NCI-H2107 treated with DMSO at 0.1 percent for 48 hours (cell line): ENCODE results near the gene TLR9.
"Not testable (repeated sequence)": the region's sequence is repeated elsewhere in the genome, so short reads cannot be mapped to it uniquely, and the experiment has no call there.

ENCODE experiments used
- DNase-seq: peaks from one replicate; lab custom pipeline; 2025; ENCODE audit not compliant: unreplicated experiment; lab: John Stamatoyannopoulos, UW

TLR9 gene, protein sequence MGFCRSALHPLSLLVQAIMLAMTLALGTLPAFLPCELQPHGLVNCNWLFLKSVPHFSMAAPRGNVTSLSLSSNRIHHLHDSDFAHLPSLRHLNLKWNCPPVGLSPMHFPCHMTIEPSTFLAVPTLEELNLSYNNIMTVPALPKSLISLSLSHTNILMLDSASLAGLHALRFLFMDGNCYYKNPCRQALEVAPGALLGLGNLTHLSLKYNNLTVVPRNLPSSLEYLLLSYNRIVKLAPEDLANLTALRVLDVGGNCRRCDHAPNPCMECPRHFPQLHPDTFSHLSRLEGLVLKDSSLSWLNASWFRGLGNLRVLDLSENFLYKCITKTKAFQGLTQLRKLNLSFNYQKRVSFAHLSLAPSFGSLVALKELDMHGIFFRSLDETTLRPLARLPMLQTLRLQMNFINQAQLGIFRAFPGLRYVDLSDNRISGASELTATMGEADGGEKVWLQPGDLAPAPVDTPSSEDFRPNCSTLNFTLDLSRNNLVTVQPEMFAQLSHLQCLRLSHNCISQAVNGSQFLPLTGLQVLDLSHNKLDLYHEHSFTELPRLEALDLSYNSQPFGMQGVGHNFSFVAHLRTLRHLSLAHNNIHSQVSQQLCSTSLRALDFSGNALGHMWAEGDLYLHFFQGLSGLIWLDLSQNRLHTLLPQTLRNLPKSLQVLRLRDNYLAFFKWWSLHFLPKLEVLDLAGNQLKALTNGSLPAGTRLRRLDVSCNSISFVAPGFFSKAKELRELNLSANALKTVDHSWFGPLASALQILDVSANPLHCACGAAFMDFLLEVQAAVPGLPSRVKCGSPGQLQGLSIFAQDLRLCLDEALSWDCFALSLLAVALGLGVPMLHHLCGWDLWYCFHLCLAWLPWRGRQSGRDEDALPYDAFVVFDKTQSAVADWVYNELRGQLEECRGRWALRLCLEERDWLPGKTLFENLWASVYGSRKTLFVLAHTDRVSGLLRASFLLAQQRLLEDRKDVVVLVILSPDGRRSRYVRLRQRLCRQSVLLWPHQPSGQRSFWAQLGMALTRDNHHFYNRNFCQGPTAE

DNA sequence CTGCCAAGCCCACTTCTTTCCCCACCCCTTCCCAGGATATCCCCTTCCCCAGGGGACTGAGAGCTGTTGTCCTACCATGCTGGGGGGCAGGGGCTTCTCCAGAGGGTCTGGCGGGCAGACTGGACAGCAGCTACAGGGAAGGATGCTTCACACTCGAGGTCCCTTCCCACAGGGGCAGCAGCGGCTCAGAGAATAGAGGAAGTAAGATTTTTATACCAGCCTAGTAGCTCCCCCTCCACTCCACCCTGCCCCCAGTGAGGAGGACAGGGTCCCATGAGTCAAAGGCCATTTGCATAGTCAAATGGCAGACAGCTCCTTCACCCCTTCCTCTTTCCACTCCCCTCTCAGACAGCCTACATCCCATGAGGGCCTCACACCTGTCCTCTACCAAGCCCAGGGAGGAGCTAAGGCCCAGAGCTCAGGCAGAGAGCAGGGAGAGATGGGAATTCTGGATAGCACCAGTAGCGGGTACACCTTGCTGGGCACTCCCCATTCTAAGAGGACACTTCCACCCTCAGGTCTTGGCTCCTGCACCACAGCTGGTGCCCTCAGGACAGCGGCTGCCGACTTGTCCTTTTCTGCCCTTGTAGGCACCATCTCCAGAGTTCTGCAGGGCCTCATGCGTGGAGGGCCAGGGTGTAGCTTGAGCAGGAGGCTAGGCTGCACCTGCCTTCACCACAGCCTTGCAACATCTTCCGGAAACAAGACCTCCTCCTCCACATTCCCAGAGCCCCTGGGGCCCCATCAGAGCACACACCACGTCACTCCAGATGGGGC lies at the start of gene TLR9:
TLR9 (minus strand) TSS at position 194 of the 777 bp plus-strand sequence; CDS start at position 78, 116 bp downstream.
- peak; percentile 75 for DNase-seq

DNA sequence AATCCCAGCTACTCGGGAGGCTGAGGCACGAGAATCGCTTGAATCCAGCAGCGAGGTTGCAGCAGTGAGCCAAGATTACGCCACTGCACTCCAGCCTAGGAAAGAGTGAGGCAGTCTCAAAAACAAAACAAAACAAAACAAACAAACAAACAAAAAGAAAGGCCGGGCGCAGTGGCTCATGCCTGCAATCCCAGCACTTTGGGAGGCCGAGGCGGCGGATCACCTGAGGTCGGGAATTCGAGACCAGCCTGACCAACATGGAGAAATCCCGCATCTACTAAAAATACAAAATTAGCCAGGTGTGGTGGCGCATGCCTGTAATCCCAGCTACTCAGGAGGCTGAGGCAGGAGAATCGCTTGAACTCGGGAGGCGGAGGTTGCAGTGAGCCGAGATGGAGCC lies 49.3 kb upstream of the TLR9 start:
- DNase-seq: not testable (repeated sequence)

DNA sequence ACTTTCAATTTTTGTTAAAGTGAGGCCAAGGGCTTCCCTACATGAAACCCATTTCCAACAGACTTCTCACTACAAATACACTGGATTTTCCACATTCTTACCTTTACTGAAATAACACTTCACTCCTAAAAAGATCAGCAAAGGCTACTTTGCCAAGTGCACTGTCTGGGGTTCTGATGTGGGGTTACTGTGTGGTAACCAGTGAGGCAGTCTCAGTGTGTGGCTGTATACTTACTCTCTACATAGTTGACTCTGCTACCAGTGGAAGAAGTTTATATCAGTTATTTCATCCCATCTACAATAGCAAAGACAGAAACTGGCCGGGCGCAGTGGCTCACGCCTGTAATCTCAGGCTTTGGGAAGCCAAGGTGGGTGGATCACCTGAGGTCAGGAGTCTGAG lies 47.4 kb upstream of the TLR9 start:
- DNase-seq: no peak

GRCh38 chr3:52272172-52272571 lies 46.7 kb upstream of the TLR9 start:
- not testable (repeated sequence) for DNase-seq

GRCh38 chr3:52270252-52270754 lies 44.9 kb upstream of the TLR9 start:
- DNase-seq: no peak

DNA sequence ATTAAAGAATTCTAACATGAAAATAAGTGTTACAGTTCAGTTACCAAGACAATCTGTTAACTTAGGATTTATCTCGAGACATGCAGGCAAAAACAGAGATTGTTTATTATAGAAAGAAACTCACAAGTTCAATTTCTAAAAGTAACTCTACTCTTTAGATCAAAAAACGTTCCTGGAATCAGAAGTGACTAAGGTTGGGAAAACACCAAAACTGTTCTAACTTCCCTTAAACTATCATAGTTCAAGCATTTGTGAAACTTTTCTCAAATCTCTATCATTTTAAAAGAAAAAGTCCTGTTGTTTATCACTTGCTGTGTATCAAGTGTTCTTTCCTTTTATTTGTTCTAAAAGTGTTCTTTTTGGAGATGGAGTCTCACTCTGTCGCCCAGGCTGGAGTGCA lies 44.3 kb upstream of the TLR9 start:
- no peak for DNase-seq

DNA sequence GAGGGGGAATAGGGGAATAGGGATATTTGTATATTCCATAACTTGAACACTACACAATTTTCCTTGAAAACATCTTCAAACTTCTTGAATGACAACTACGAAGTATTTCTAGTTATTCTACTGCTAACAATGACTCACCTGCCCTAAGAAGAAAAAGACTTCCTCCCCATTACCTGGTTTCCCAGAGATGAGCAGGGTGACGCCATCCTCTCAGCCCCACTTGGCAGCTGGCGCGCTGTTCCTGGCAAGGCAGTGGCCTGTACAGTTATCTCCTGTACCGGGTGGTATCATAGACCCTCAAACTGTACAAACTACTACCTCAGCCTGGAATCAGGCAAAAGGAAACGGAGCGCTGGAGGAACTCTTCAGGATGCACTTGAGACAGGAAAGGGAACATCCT lies 42.6 kb upstream of the TLR9 start:
- no peak for DNase-seq

GRCh38 chr3:52265387-52265786 lies 39.9 kb upstream of the TLR9 start:
- DNase-seq: no peak

DNA sequence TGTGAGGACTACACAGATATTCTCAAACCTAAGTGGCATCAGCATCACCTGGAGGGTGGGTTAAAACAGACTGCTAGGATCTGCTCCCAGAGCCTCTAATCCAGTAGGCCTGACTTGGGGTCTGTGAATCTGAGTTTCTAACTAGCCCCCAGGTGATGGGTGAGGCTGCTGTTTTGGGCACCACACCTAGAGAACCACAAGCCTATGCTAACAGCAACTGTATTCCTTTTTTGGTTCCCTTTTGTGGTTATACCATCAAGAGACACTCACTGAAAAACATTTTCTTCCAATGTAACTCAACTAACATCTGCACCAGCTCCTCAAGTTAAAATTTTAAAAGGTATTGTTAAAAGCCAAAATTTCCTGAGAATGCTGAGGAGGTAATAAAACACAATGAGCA lies 37.0 kb upstream of the TLR9 start:
- no peak for DNase-seq

DNA sequence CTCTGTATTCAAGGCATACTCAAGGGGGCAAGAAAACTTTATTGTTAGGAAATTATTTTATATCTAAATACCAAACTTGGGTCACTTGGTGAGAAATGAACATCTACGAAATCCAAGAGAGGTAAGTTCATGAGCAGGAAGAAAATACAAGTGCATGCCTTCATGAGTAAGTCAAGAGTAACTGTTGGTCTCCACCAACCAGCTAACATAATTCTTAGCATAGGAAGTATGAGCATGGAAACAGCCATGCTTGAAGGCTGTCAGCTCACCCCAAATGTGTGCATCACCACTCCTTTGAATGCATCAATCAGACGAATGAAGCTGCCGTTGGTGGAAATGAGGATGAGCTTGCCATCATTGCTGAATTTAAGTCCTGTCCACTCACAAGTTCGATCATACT lies 34.0 kb upstream of the TLR9 start:
- DNase-seq: no peak

DNA sequence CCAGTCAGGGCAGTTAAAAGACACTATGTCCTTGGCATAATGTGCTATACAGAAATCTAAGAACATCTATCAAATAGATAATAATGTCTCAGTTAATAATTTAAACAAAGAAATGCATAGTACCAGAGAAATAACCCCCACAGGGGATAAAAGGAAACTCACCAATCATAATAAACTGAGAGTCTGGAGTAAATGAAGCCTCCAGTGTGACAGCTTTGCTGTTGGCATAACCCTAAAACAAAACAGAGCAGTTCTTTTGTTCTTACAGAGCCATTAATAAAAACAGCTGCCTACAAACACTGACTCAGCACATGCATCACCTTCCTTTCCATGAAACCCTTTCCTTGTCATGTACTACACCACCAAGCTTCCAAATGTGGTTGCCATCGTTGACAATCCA lies 33.6 kb upstream of the TLR9 start:
- no peak for DNase-seq

- no peak for DNase-seq
These were observed 32.5 kb upstream of the TLR9 start for GRCh38 chr3:52257911-52258310.

- DNase-seq: no peak
These were observed 31.2 kb upstream of the TLR9 start for GRCh38 chr3:52256622-52257021.

DNA sequence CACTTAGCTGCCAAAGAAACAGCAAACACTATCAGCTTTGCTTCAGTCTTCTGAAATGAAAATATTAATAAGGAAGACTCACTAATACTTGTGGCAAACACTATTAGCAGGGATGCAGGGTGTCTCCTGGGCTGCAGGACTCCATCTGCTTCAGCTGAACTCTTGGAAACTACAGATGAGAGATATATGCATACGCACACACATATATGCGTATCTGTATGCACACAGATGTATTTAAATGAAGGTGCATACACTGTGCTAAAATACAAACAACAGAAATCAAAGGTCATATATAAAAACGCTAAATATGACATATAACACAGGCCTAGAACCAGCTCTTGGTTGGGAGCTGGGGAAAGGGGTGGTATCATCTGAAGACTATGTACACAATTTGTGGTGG lies 30.7 kb upstream of the TLR9 start:
- DNase-seq: no peak

DNA sequence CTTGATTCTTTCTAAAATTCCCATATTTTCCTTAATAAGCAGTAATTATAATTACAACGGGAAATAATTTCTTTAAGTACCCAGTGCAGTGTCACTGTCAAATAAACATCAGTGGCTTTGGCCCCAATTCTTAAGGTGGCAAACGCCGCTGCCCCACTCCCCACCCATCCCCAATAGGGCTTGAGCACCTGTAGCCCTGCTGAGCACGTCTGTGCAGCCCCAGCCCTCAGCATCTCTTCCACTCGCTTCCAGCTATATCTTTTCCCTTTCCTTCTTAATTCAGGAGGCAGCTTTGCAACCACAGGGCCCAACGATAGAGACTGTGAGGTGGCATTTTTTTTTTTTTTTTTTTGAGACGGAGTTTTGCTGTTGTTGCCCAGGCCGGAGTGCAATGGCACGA lies 29.2 kb upstream of the TLR9 start:
- DNase-seq: no peak

GRCh38 chr3:52253314-52254304 lies 28.2 kb upstream of the TLR9 start:
- DNase-seq: no peak

- DNase-seq: no peak
These were observed 24.7 kb upstream of the TLR9 start for GRCh38 chr3:52250122-52250521.

- no peak for DNase-seq
These were observed 24.2 kb upstream of the TLR9 start for GRCh38 chr3:52249683-52250082.

GRCh38 chr3:52248816-52249547 lies 23.5 kb upstream of the TLR9 start:
- no peak for DNase-seq
